ENCODE data around the gene GFAP. TPM values are rescaled to one million over a fixed set of nuclear protein-coding genes. Genes with fewer than 3 reads are reported as not detected.

Gene GFAP
- total and polyA plus RNA-seq, 2 donors (not counting 1 experiment from before 2014, with no cell fraction given) = 0.31 to 1.3 TPM

- no peaks in the 10 kb centered on the region for H4K20me1 ChIP-seq (ENCODE audit: control insufficient read depth, extremely low read depth, insufficient read depth, low read length)
- peaks cover 7% of the 10 kb centered on the region for H3K27me3 ChIP-seq (ENCODE audit: control insufficient read depth, insufficient read depth, low read length)
- no peak overlapping the region for H3K27ac ChIP-seq (ENCODE audit: insufficient read depth, low read length)
- H3K4me2 ChIP-seq (ENCODE audit: extremely low read depth, insufficient read depth, low read length) = no peak overlapping the region
- no peak overlapping the region for H3K9ac ChIP-seq (ENCODE audit: insufficient read depth, low read length)
- H3K9me3 ChIP-seq (ENCODE audit: control insufficient read depth, insufficient read depth, low read depth, low read length) = no peaks in the 10 kb centered on the region
- H3K4me3 ChIP-seq (replicated peaks in 1 of 4; ENCODE audit: control extremely low read depth in 1 of 4, insufficient read depth in 1 of 4, low read depth in 3 of 4, low read length in 4 of 4) = no peak overlapping the region
- H2AFZ ChIP-seq (ENCODE audit: low read length) = no peak overlapping the region
- no peak for DNase-seq (ENCODE audit: low read depth in 2 of 2)
- H3K36me3 ChIP-seq (ENCODE audit: control insufficient read depth, insufficient read depth, low read length) = no peaks in the 10 kb centered on the region
- no peak for TF ChIP-seq EZH2 (IDR thresholded peaks at IDR 0.05; ENCODE audit: low read length, missing control alignments)
- TF ChIP-seq CTCF (conservative IDR thresholded peaks at IDR 0.05 in 1 of 2, IDR thresholded peaks at IDR 0.05 in 1 of 2; ENCODE audit: low read depth in 1 of 2, low read length in 2 of 2) = no peak
- no peaks in the 10 kb centered on the region for H3K79me2 ChIP-seq (ENCODE audit: control insufficient read depth, insufficient read depth, low read length)
- peaks cover 16% of the 10 kb centered on the region for H3K4me1 ChIP-seq (ENCODE audit: control insufficient read depth, extremely low read depth, insufficient read depth, low read length)
Observed at GRCh38 chr17:44908761-44909326, 6.5 kb downstream of the GFAP start.

GRCh38 chr17:44907729-44908470 is 7.4 kb downstream of the GFAP start:
- H3K36me3 ChIP-seq (ENCODE audit: control insufficient read depth, insufficient read depth, low read length) = no peaks in the 10 kb centered on the region
- H3K27me3 ChIP-seq (ENCODE audit: control insufficient read depth, insufficient read depth, low read length) = no peaks in the 10 kb centered on the region
- peaks cover 16% of the 10 kb centered on the region for H3K4me1 ChIP-seq (ENCODE audit: control insufficient read depth, extremely low read depth, insufficient read depth, low read length)
- no peak overlapping the region for H3K4me3 ChIP-seq (replicated peaks in 1 of 4; ENCODE audit: control extremely low read depth in 1 of 4, insufficient read depth in 1 of 4, low read depth in 3 of 4, low read length in 4 of 4)
- no peak overlapping the region for H2AFZ ChIP-seq (ENCODE audit: low read length)
- no peak overlapping the region for H3K4me2 ChIP-seq (ENCODE audit: extremely low read depth, insufficient read depth, low read length)
- no peak for DNase-seq (ENCODE audit: low read depth in 2 of 2)
- no peak overlapping the region for H3K9ac ChIP-seq (ENCODE audit: insufficient read depth, low read length)
- TF ChIP-seq CTCF (conservative IDR thresholded peaks at IDR 0.05 in 1 of 2, IDR thresholded peaks at IDR 0.05 in 1 of 2; ENCODE audit: low read depth in 1 of 2, low read length in 2 of 2) = no peak
- TF ChIP-seq EZH2 (IDR thresholded peaks at IDR 0.05; ENCODE audit: low read length, missing control alignments) = no peak
- no peak overlapping the region for H3K27ac ChIP-seq (ENCODE audit: insufficient read depth, low read length)
- no peaks in the 10 kb centered on the region for H3K9me3 ChIP-seq (ENCODE audit: control insufficient read depth, insufficient read depth, low read depth, low read length)
- no peaks in the 10 kb centered on the region for H3K79me2 ChIP-seq (ENCODE audit: control insufficient read depth, insufficient read depth, low read length)
- H4K20me1 ChIP-seq (ENCODE audit: control insufficient read depth, extremely low read depth, insufficient read depth, low read length) = no peaks in the 10 kb centered on the region

GRCh38 chr17:44906763-44907728 is 8.3 kb downstream of the GFAP start:
- no peak for DNase-seq (ENCODE audit: low read depth in 2 of 2)
- no peaks in the 10 kb centered on the region for H3K79me2 ChIP-seq (ENCODE audit: control insufficient read depth, insufficient read depth, low read length)
- TF ChIP-seq CTCF (conservative IDR thresholded peaks at IDR 0.05 in 1 of 2, IDR thresholded peaks at IDR 0.05 in 1 of 2; ENCODE audit: low read depth in 1 of 2, low read length in 2 of 2) (no peak), EZH2 (IDR thresholded peaks at IDR 0.05; ENCODE audit: low read length, missing control alignments) (no peak)
- no peak overlapping the region for H2AFZ ChIP-seq (ENCODE audit: low read length)
- H3K9ac ChIP-seq (ENCODE audit: insufficient read depth, low read length) = no peak overlapping the region
- H3K4me2 ChIP-seq (ENCODE audit: extremely low read depth, insufficient read depth, low read length) = no peak overlapping the region
- H3K27ac ChIP-seq (ENCODE audit: insufficient read depth, low read length) = peak overlapping the region; percentile 66
- H3K4me1 ChIP-seq (ENCODE audit: control insufficient read depth, extremely low read depth, insufficient read depth, low read length) = peaks cover 16% of the 10 kb centered on the region
- no peaks in the 10 kb centered on the region for H4K20me1 ChIP-seq (ENCODE audit: control insufficient read depth, extremely low read depth, insufficient read depth, low read length)
- H3K9me3 ChIP-seq (ENCODE audit: control insufficient read depth, insufficient read depth, low read depth, low read length) = no peaks in the 10 kb centered on the region
- no peaks in the 10 kb centered on the region for H3K27me3 ChIP-seq (ENCODE audit: control insufficient read depth, insufficient read depth, low read length)
- H3K36me3 ChIP-seq (ENCODE audit: control insufficient read depth, insufficient read depth, low read length) = no peaks in the 10 kb centered on the region
- no peak overlapping the region for H3K4me3 ChIP-seq (replicated peaks in 1 of 4; ENCODE audit: control extremely low read depth in 1 of 4, insufficient read depth in 1 of 4, low read depth in 3 of 4, low read length in 4 of 4)
